ENCODE measurements around the gene APBA2.

APBA2 gene

DNA sequence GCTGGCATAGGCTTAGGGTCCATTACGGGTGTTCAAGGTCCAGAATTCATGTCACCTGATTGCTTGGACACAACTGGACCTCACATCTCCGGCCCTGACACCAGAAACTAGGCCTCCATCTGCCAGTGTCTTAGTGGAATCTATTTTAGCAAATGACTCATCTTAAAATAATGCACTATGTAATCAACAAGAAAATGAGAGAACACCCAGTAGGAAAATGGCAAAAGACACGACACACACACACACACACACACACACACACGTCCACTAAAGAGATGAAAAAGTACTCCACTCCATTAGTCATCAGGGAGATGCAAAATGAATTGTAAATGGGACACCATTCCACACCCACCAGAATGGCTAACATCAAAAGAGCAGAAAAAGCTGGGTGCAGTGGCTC, 11.2 kb downstream of the APBA2 start:
- DNase-seq (ENCODE audit: low read depth in 2 of 2) = no peak

DNA sequence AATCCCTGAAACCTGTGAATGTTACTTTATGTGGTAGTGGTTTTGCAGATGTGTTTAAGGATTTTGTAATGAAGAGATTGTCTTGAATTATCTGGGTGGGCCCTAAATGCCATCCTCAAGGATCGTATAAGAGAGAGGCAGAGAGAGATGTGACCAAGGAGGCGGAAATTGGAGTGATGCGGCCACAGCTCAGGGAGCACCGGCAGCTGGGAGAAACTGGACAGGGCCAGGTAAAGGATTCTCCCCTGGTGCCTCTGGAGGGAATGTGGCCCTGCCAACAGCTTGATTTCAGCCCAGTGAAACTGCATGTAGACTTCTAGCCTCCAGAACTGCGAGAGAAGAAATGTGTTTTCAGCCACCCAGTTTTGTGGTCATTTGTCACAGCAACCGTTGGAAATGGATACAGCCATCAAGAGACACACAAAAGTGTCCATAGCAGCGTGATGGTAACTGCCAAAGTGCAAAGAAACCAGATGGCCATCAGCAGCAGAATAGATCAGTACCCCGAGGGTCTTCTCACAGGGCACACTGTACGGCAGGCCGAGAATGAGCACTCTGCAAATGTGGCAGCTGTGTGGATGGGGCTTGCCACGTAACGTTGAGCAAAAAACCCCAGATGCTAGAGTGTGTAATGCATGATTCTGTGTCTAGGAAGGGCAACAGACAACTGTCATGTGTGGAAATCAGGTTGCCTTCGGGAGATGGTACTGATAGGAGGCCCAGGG, 12.2 kb downstream of the APBA2 start:
- no peak for DNase-seq (ENCODE audit: low read depth in 2 of 2)

DNA sequence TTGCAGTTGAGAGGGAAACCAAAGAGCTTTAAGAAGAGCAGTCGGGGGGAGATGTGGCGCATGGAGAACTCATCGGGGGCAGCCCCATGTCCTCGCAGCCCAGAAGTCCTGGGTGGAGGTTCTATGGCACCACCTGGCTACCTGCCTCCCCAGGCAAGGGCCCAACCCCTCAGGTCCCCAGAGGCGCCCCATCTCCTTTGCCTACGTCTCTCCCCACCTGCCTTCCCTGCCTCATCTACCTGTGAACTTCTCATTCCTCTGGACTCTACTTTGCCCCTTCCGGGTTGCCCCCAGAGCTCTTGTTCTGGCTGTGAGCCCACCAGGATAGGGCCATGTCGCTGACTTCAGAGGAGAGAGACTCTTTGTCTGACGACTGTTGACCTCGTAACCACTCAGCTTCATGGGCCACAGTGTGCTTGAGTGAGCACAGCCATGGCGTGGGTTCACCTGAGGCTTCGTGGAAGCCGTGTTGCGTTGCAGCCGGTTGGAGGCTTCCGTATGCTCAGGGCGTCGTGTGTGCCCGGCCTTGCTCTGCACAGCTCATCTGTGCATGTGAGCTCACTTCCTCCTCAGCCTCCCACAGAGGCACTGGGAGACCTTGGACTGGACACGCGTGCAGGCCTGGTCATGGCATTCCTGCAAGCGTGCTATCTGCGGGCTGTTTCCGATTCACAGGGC, 13.4 kb downstream of the APBA2 start:
- DNase-seq (ENCODE audit: low read depth in 2 of 2) = no peak

DNA sequence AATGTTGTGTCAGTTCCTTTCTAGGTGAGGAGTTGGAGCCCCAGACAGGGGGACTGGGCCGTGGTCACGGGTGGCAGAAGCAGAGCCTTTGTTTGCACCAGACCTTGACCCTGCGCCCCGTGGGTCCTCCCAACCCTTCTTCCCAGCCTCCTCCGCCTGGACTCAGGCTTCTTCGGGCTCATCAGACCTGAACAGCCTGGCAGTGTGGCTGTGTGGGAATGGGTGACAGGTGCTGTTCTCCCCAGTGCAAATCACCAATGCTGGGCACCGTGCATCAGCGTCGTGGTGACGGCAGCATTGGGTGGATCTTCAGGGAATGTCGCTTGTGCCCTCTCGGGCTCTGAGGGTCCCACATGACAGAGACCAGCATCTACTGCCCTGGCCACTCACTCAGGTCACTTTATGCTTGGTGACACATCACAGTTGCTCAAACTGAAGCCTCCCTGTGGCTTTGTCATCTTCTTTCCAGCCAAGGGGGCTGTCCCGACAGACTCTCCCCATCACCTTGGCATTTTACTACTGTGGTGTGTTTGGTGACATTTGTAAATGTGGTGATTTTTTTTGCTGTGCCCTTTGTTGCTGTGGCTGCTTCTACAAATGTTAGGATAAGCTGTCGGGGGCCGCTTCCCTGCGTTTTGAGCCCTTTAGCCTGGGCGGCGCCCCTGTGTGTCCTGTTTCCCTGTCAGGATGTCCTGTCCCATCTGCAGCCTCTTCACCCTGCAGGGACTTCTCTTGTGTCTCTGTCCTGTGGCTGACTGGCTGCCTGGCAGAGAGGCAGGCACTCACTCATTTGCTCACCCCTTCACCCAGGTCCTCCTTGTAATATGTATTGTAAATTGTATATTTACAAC, 14.5 kb downstream of the APBA2 start:
- no peak for DNase-seq (ENCODE audit: low read depth in 2 of 2)

DNA sequence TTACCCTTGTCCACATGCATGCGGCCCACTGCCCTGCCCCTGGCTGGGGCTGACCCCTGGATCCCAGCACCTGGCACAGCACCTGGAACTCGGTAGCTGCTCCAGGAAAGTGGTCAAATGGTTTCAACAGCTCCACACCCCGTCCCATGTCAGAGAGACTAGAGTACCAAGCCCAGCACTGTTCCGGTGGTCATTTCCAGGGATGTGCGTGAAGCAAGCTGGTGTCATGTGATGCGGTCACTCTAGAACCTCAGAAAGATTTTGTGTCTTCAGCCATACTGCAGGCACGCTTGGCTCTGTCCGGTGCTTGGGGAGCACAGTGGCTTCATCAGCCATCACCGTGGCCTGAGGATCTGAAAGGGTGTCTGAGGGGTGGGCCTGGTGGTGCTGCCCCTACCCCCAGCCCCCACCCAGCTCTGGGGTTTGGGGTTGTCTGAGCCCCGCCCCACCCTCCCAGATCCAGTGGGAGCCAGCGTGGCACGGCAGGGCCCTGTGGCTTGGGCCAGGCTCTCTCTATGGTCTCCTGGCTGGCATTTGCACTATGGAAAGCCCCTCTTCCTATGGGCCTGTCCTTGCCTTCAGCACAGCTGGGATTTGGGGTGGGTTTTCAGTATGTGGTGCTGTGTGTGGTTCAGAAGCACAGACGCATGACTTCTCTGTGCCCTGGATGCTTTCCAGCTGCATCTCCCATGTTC, 15.3 kb downstream of the APBA2 start:
- no peak for DNase-seq (ENCODE audit: low read depth in 2 of 2)

DNA sequence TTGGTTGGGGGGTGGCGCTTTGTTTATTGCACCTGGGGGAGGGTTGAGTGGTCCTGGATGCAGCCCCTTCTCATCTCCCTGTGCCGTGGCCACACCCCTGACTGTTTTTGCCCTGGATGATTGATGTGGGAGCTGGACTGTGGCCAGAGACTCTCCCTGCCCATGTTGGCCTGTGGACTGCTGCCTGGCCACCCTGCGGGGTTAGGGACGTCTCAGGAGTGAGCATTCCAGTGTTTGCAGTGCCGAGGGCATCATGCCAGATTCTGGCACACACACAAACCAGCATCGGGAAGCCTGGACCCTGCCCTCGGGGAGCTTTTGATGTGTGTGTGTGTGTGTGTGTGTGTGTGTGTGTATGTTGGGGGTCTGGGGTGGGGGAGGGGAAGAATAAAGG, 15.8 kb downstream of the APBA2 start:
- DNase-seq (ENCODE audit: low read depth in 2 of 2) = no peak

DNA sequence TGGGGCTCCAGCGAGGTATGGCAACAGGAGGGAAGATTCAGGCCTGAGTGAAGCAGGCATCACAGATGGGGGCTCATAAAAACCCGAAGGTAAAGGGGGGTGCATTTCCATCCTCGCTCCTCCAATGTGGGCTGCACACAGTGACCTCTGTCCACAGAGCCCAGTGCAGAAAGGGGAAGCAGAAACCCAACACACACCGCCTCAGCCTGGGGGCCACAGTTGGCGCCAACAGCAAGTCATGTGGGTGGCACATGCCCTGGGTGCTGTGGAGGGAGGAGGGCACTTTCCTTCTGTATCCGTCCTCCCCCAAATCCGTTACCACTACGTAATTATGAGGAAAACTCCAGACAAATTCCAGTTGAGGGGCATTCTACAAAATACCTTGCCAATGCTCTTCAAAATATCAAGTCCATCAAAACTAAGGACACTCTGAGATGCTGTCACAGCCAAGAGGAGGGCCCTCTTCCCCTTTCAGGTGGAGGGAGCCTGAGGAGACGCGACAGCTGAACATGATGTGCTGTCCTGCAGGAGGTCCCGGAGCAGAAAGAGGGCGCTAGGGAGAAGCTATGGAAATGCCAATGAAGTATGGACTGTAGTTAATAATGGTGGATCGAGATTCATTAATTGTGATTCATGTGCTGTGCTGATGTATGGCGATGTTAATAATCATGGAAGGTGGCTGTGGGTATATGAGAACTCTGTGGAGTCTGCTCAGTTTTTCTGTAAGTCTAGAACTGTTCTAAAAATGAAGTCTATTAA, 16.4 kb downstream of the APBA2 start:
- DNase-seq (ENCODE audit: low read depth in 2 of 2) = no peak

DNA sequence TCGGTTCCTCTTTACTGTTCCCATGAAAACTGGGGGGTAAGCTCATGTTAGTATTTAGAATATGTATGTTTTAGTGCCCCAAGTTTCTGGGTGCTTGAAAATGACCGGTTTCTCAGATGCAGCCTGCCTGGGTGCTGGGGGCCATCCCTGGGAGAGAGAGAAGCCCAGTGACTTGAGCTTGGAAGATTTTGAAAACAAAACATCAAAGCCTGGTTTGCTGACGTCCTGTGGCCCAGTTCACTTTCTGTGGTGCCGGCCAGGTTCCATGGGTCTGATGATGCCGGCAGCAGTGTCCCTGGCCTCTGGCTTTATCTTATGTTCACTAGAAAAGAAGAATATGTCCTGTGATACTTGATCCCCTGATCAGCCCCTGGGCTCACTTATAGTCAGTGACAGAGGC, 17.1 kb downstream of the APBA2 start:
- no peak for DNase-seq (ENCODE audit: low read depth in 2 of 2)

DNA sequence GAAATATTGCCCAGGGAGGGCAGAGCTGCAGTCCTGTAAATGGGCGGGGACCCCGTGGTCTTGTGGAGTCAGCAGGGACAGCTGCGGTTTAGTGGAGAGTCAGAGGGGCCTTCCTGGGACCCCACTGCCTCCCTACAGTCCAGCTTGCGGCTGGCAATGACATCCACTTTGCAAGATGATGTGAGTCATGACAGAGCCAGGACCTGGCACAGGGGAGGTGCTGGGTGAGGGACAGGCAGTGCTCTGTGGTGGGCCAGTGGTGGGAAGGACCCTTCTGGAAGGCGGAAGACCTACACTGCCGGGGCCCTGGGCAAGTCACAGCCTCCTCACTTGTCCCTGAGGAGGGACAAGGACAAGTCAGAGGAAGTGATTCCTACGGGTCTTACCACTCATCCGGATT, 17.8 kb downstream of the APBA2 start:
- DNase-seq (ENCODE audit: low read depth in 2 of 2) = no peak

DNA sequence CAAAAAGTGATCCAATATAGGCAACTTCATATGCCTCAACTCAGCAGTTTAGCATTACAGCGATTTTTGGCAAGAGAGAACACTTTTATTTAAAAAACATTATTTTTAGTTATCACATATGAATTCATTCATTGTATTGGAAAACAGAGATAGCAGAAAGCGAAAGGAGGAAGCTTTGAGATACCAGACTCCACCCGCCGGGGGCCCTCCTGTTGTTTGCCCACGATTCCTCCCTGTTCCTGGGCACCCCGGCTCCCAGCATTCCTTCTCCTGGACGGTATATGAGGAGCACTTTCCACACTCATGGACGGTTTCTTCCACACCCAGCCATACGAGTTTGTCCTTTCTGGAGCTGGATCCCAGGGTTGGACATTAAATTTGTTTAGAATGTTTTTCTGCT, 18.2 kb downstream of the APBA2 start:
- DNase-seq (ENCODE audit: low read depth in 2 of 2) = no peak

DNA sequence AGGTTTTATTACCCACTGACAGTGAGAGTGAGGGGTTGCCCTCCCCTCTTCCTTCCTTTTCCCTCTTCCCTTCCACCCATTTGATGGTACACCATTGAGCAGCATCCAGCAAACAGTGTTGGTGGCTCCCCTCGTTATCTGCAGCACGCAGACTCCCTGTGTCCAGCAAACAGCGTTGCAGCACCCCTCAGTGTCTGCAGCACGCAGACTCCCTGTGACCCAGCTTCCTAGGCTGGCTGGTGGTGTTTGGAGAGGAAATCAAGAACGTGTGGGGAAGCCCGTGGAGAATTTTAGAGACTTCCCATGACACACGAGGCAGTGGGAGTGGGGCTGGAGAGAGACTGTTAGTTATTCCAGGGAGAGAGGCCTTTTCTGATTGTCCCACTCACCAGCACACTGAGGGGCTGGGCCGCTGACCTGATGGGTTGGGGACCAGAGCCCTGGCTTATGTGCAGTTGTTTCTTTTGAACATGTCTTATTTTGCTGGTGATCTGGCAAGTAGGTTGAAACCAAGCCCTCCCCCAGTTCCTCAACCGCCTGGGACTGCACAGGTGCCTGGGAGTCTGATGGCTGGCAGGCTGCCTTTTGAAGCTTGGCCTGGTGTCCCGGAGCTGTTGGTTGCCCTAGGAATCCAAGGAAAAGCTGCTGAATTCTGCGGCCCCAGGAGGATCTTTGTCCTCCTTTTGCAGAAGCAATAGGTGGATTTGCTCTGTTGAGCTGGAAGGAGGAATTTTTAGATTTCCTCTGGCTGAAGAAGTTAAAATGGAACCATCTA, 19.0 kb downstream of the APBA2 start:
- DNase-seq (ENCODE audit: low read depth in 2 of 2) = no peak

DNA sequence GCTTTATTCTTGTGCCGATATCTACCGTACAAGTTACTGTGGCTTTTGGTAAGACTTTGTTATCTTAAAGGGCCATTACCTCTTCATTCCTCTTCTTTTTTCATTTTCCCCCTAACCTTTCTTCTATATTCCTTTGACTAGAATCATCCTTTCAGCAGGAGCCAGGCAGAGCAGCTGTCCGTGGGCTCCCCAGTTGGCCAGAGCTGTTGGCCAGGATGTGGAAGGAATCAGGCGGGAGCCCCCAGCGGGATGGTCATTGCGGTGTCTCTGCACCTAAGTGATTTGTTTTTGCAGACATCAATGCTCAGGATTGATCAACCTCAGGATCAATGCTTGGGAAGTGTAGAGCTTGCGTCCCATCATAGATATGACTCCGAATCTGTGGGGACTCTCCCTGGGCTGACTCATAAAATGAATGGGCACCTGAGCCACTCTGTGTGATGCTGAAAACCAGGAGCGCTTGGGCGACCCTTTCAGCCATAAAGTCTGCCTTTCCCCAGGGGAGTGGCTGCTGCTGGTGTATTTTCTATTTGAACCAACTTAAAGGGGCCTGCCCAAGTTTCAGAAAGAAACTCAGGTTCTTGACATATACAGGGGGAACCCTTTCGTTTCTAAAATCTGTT, 21.7 kb downstream of the APBA2 start:
- no peak for DNase-seq (ENCODE audit: low read depth in 2 of 2)

DNA sequence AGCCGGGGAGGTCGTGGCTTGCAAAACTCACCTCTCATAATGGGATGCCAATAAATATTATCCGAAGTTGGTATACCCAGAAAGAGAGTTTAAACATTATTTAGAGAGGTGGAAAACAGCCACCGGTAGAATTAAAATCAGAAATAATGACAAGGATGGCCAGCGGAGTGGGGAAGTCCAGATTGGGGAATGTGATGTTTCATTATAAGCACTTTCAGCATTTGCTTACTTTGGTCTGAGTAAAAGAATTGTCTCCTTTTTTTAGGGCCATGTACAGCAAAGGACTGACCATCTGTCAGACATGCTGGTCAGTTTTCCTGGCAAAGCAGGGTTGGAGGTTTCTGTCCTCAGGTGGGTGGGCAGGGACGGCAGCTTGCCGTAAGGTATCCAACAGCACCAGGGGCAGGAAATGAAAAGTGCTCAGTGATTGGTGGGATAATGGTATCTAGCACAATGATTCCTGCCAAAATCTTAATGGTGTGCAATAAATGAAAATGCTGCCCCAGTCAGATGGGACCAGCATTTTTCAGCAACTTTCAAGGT, 24.3 kb downstream of the APBA2 start:
- no peak for DNase-seq (ENCODE audit: low read depth in 2 of 2)

DNA sequence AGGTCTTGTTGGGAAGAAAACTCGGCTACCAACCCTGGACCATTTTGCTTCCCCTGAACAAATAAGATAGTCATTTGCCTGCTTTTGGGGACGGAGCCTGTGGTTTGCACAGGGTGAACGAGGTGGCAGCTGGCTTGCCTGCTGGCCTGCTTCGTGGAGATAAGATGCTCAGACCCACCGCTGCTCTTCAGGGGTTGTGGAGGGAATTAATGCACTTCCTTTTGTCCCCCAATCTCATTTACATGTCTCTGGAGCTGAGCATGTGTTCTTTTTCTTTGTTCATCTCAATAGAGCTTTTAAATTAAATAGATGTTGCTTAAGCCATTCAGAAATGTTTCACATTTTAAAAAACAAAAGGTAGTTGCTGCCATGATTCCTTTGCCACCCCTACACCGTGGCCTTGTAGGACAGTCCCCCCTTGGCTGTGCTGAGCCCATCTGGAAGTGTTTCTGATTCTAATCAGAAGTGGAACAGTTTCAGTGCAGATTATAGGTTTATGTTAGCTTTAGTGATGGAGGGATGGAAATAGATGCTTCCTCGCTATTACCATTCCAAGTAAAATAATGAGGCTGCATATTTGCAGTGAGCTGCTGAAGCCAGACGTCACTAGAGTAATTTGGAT, 25.6 kb downstream of the APBA2 start:
- DNase-seq (ENCODE audit: low read depth in 2 of 2) = no peak

DNA sequence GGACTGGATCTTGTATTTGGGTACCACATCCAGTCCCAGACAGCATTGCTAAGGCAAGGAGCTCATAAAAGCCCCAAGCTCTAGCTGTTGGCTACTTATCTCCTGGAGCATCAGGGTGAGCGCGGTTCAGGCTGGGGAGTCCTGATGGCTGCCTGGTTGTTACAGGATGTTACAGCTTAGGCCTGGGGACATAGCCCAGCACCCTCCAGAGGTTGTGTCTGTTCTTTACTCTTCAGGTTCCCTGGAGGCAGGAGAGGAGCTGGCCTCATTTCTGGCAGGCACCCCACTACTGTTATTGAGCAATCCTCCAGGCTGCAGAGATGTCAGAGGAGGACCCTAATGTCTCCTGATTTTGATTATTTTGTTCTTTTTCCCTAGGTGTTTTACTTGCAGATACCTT, 26.6 kb downstream of the APBA2 start:
- no peak for DNase-seq (ENCODE audit: low read depth in 2 of 2)

DNA sequence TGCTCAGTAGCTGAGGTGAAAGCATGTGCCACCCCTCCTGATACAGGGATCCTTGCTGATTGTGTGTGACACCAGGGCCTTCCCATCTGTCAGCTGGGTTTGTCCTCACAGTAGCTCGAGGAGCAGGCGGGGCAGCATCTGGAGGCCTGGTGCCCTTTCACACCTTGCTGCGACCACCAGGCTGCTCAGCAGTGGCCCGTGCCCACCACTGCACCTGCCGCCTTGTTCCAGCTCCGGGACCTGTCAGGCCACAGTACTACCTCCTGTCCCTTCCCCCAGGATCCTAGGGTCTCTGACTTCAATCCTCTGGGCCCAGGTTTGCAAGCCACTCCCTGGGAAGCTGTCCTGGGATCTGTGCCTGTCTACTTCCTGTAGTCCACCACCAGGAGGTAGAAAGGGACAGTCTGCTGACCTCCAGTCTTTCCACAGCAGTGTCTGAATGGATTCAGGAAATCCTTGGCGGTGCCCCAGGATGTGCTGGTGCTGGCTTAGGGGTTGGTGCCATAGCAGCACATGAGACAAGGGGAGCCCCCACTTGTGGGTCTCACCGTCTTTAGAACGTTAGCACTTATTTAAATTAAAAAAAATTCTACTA, 27.5 kb downstream of the APBA2 start:
- DNase-seq (ENCODE audit: low read depth in 2 of 2) = no peak

DNA sequence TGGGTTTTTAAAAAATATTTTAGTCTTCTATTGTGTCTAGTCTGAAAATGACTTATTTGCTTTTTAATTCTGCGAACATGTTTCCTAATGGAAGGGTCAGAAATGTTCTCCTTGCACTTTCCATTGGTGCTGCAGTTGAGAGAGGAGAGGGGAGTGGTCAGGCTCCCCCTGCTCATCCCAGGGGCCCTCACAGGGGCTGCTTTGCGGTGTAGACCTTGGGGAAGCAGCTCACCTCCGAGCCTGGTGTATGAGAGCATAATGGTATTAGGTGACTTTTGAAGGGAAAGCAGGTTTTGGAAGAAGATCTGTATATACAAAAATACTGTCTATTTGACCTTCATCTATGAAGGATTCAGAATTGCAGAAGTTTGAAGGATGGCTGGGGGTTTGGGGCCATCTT, 28.3 kb downstream of the APBA2 start:
- no peak for DNase-seq (ENCODE audit: low read depth in 2 of 2)

DNA sequence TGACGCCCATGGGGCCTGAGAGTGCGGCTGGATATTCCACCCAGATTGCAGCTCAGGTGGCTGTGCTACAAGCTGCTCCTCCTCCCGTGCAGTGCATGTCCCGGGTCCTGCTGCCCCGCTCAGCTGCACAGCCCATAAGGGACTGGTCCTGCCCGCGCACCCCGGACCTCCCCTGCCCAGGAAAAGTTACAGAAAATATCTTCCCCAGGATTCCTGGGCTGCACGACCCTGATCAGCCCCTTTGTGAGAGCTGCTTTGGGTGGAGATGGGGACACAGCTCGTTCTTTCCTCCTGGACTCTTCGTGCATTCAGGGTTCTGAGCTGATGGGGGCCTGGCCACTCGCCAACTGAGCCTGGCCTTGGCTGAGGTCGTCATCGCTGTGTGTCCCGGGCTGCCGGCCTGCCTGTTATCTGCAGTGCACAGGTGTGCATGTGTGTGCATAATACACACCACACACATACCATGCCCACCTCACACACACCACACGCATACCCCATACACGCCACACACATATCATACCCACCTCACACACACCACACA, 28.8 kb downstream of the APBA2 start:
- no peak for DNase-seq (ENCODE audit: low read depth in 2 of 2)

Data from stimulated activated CD8-positive, alpha-beta memory T cell treated with anti-CD3 and anti-CD28 coated beads, Interleukin-7, amount 100 ng/mL, for 4 hours (primary cell).